Measurements from ENCODE around the gene CTXND1. TPM values are rescaled to one million over a fixed set of nuclear protein-coding genes. Genes with fewer than 3 reads are reported as not detected.
"Not testable (repeated sequence)": the region's sequence is repeated elsewhere in the genome, so short reads cannot be mapped to it uniquely, and the experiment has no call there.

Gene CTXND1
- total and polyA plus RNA-seq, 2 of the 13 experiments (the other 11 are each of a cell fraction or from before 2014, with no cell fraction given) = 1.2 to 2.1 TPM

GRCh38 chr15:80155378-80156175, 96.4 kb downstream of the CTXND1 start (continued):
- TF ChIP-seq ZNF281 (CRISPR knock-in tag; IDR thresholded peaks at IDR 0.05; ENCODE audit: borderline replicate concordance) = peak; percentile 24; the same call in 1 of the 2 replicates
- not testable (repeated sequence) for TF ChIP-seq USF2 (IDR thresholded peaks at IDR 0.05; ENCODE audit: low read depth, low read length)
- peak; percentile 15; the same call in 1 of the 2 replicates for TF ChIP-seq USF2 (CRISPR knock-in tag; IDR thresholded peaks at IDR 0.05; ENCODE audit: borderline replicate concordance)
- peak; percentile 63; the same call in 1 of the 2 replicates for TF ChIP-seq JUND (CRISPR knock-in tag; IDR thresholded peaks at IDR 0.05)
- 0 out of 2 replicates have a peak, but pooled peaks have one; percentile 26 for TF ChIP-seq SAP130 (CRISPR knock-in tag; IDR thresholded peaks at IDR 0.05; ENCODE audit: low read depth)

- no peaks in the 10 kb centered on the region for H4K20me1 ChIP-seq (ENCODE audit: insufficient read depth, low read length)
- peaks cover 24% of the 10 kb centered on the region for H3K79me2 ChIP-seq (ENCODE audit: insufficient read depth, low read length)
- BruUV-seq (replicated peaks) = no TSS peak
- H3K36me3 ChIP-seq (replicated peaks in 1 of 2; ENCODE audit: control insufficient read depth in 1 of 2, insufficient read depth in 2 of 2, low read length in 2 of 2) = peaks cover 5% of the 10 kb centered on the region in 2 experiments; a peak in 4 of 5 replicates
- H3K4me2 ChIP-seq (ENCODE audit: low read depth, low read length) = peak overlapping the region; percentile 85
- peak overlapping the region; percentile 20 for H3K9ac ChIP-seq (ENCODE audit: insufficient read depth, low read depth, low read length)
- H3K4me1 ChIP-seq (ENCODE audit: insufficient read depth, low read length) = peaks cover 65% of the 10 kb centered on the region
- ATAC-seq = no peak
- H3K27me3 ChIP-seq (ENCODE audit: control insufficient read depth in 1 of 2, insufficient read depth in 2 of 2, low read length in 2 of 2) = no peaks in the 10 kb centered on the region; a peak in 1 of 5 replicates
- H3K9me3 ChIP-seq (ENCODE audit: low read length) = no peaks in the 10 kb centered on the region
- intact Hi-C loops (cut with micrococcal nuclease; ENCODE audit: unreplicated experiment) = loop anchor here (10.0 kb wide), 1 partner anchor 270 kb away; no protein-coding TSS in a partner anchor
- H2AFZ ChIP-seq (ENCODE audit: low read length) = no peak overlapping the region
- no peak for DNase-seq (ENCODE audit: low spot score)
- WGBS (ENCODE audit: low lambda C conversion rate) = 98% methylated on average over 5 of the region's 5 CpGs
- CTCF ChIA-PET (ENCODE audit: low intra/inter-chr PET ratio, low total read pairs) = no interaction called here
- in situ Hi-C loops (cut with HindIII; ENCODE audit: extremely low pct_ligation_motif_present, low pct_unique_long_range_greater_than_20kb) = loop anchor here (25.0 kb wide), 1 partner anchor 268 kb away; the partner anchor contains the start of gene MTHFS
- FAIRE-seq = no peak
- H3K4me3 ChIP-seq (replicated peaks in 1 of 3; ENCODE audit: insufficient read depth in 1 of 3, low read depth in 2 of 3, low read length in 3 of 3) = peak overlapping the region in 1 of 3 experiments; percentile 88; a peak in 2 of 6 replicates
- POLR2A ChIA-PET = interaction anchor here (1.2 to 3.5 kb wide), 3 partner anchors 7 to 96 kb away, joined by 4 to 24 read pairs (median 4); partner anchors contain the start of gene ZFAND6
- H3K27ac ChIP-seq (ENCODE audit: extremely low read length, insufficient read depth, low read length) = peak overlapping the region; percentile 68
- no peak for TF ChIP-seq RAD51 (IDR thresholded peaks at IDR 0.05; ENCODE audit: borderline replicate concordance)
- no peak for TF ChIP-seq ZNF740 (CRISPR knock-in tag; IDR thresholded peaks at IDR 0.05)
- TF ChIP-seq KLF12 (CRISPR knock-in tag; IDR thresholded peaks at IDR 0.05; ENCODE audit: borderline replicate concordance) = no peak
- TF ChIP-seq DNMT1 (CRISPR knock-in tag; IDR thresholded peaks at IDR 0.05) = no peak
- TF ChIP-seq ZMYM3 (CRISPR knock-in tag; IDR thresholded peaks at IDR 0.05) = no peak
- no peak for TF ChIP-seq ZFP1 (CRISPR knock-in tag; IDR thresholded peaks at IDR 0.05)
- TF ChIP-seq ARHGAP35 (CRISPR knock-in tag; IDR thresholded peaks at IDR 0.05; ENCODE audit: borderline replicate concordance) = no peak
- no peak for TF ChIP-seq IRX3 (CRISPR knock-in tag; IDR thresholded peaks at IDR 0.05; ENCODE audit: borderline replicate concordance, low read depth)
- no peak for TF ChIP-seq RXRA (CRISPR knock-in tag; IDR thresholded peaks at IDR 0.05)
Observed at GRCh38 chr15:80155001-80155377, 97.0 kb downstream of the CTXND1 start.

Data from HepG2 (cell line).